ENCODE data around the gene KLRC1.
"Not testable (repeated sequence)": the region's sequence is repeated elsewhere in the genome, so short reads cannot be mapped to it uniquely, and the experiment has no call there.

KLRC1 gene

DNA sequence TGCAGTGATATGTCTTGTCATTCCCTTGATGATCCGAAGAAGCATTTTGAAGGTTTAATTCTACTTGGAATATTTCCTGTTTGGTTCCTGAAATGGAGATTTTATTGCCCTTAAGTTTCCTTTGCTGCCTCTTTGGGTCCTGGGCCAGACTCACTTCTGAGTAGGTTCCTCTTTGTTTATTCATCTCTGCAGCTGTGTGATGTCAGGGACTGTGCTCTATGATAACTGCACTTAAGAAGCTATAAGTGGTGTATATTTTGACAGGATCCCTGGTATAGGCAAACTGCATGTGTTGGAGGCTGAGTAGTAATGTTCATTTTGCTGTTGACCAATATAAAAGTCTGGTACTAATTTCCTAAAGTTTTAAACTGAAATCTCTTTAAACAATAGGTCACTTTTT, 43.8 kb downstream of the KLRC1 start, which contains the start of gene KLRC4:
Gene KLRC4, minus strand, starts transcription at position 366 of the 400 bp plus-strand sequence. Its CDS starts 182 bp downstream, at position 184.
- DNase-seq, result no peak

DNA sequence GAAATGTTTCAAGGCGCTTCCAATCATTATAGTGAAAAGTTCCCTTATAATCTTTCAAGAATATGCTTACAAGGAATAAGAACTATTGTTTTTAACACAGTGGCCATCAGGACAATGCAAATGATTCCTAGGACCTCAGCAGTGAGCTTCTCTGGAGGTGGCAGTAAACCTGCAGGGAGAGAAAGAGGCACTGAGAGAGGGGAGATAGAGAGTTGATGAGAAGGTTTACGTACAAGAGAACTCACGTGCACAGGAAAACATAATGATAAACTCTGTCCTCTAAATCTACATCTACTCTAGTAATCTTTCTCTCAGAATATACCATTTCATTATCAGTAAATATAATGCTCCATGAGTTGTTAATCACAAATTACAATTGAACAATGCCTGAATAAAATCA, 44.3 kb downstream of the KLRC1 start:
- DNase-seq, result no peak

DNA sequence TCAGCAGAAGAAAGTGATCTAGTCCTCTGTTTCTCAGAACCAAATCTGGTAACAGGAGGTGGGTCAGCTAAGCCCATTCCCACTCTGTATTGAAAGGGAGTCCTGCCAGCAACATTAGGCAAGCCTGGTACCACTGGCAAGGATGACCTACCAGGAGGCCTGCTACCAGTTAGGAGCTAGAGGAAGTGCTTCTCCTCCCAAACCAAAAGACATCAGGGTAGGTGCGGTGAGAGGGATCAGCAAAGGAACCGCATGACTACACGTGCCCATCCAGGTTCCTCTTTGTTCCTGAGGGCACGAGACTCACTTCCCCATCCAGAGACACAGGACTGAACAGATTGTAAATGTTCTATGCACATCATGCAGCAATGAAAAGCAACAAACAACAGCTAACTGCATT, 46.5 kb downstream of the KLRC1 start:
- no peak for DNase-seq

DNA sequence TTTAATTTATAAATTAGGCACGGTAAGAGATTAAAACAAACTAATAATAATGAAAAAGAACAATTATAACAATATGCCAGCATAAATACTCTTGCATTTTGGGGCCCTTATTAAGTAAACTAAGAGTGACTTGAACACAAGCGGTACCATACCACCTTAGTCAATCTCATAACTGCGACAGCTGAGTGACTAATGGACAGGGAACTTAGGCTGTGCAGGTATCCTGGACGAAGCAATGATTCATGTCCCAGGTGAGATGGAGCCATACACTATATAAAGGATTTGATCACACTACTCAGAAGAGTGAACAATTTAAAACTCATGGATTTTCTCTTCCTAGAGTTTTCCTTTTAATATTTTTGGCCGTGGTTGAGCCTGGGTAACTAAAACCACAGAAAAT, 47.9 kb downstream of the KLRC1 start:
- no peak for DNase-seq

DNA sequence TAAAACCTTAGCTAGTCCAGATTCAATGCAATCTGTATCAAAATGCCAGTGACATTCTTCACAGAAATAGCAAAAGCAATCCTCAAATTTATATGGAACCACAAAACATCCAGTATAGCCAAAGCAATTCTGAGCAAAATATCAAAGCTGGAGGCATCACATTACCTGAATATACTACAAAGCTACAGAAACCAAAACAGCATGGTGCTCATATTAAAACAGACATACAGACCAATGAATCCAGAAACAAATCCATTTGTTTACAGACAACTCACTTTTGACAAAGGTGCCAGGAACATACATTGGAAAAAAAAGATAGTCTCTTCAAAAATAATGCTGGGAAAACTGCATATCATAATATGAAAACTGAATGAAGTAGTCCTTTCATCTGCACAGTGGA, 48.4 kb downstream of the KLRC1 start:
- no peak for DNase-seq

DNA sequence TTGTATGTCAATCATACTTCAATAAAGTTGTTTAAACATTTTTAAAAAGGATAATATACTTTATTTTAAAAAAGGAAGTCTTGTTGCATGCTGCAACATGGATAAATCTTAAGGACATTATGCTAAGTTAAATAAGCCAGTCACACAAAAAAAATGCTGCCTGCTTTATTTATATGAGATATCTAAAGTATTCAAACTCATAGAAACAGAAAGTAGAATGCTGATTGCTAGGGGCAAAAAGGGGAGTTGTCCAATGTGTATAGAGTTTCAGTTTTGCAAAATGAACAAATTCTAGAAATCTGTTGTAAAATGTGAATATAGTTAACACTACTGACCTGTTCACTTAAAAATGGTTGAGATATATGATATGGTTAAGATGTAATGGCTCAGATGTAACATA, 52.3 kb downstream of the KLRC1 start:
- no peak for DNase-seq

DNA sequence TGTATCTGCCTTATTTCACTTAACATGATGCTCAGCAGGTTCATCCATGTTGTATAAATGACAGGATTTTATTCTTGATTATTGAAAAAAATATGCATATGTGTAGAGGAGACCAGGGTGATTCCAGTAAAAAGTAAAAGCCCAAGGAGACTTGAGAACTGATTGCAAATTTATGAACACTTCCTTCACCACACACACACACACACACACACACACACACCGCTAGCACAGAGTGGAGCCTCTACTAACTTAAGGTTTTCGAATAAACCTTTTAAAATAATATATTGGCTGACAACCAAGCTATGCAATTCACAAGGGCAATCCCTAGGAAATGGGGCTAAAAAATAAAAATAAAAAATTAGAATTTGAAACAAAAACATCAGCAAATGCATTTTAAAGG, 55.0 kb downstream of the KLRC1 start:
- DNase-seq, result no peak

DNA sequence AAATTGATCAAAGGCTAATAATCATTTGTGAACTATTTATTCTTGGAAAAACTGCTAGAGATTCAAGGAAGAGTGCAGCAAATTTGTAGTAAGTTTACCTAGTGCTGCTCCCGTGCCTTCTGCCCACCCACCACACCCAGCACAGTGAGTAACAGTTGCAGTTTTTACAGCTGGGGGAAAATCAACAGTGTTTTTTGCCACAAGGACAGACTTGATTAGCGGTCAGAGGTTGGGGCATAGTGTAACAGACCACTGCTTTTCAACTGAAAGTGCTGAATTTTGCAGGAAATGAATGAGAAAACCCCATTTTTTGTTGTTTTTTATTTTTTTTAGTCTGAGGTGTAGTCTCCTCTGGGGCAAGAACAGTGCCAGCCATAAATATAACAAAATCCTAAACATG, 55.9 kb downstream of the KLRC1 start:
- no peak for DNase-seq

DNA sequence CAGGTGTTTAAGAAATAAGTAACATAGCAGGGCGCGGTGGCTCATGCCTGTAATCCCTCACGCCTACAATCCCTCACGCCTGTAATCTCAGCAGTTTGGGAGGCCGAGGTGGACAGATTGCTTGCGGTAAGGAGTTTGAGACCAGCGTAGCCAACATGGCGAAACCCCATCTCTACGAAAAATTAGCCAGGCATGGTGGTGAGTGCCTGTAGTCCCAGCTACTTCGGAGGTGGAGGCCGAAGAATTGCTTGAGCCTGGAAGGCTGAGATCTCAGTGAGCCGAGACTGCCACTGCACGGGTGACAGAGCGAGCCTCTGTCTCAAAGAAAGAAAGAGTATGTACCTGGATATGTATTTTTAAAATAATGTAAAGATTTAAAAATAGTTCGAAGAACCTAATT, 57.0 kb downstream of the KLRC1 start:
- DNase-seq, result not testable (repeated sequence)

Data from NCI-H2171 (cell line).